Activated effector memory CD4-positive, alpha-beta T cell treated with Interleukin-2 at 50 U/mL for 16 hours (primary cell): ENCODE results near the gene C5.

Source experiments
- DNase-seq: peaks from one replicate; pipeline ENCODE4 v3.0.0-alpha.2; 2020

The C5 gene

DNA sequence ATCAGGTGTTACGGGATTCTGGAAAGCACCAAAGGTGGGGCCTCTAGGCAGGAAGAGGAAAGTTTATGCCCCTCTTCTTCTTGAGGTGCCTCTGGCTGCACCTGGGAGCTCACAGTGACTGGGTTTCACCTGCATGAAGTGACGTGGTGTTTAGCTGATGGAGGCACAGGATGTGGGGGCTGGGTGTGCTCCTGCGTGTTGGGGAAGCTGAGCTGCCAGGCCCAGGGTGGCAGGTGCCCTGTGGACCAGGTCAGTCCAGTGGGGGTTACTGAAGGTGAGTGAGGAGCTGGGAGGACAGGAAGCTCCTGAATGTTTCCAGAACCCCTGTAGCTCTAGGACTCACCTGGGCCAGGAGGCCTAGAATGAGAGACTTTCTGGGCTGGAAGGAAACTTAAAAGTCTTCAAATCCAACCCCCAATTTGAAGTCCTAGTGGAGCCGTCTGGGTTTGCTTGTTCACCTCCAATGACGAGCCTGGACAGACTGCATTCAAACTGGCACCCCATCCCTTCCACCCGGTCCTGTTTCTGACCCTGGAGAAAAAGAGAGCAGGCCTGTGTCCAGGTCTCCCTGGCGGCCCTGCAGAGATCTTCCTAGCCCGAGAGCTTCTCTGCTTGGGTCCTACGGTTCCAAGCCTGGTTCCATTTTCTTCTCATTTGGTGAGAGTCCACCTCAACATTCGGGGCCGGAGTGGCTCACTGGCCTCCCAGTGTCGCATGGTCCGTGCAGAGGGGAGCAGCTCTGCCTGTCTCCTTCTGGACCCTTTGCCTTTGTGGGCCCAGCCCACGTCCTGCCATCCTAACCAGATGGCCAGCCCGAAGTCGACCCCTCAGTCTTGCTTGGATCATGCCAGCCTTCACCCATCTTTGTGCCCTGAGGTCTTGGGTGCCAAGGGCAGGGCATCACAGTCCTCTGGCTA lies 145.8 kb downstream of the C5 start:
- DNase-seq = peak; percentile 60

DNA sequence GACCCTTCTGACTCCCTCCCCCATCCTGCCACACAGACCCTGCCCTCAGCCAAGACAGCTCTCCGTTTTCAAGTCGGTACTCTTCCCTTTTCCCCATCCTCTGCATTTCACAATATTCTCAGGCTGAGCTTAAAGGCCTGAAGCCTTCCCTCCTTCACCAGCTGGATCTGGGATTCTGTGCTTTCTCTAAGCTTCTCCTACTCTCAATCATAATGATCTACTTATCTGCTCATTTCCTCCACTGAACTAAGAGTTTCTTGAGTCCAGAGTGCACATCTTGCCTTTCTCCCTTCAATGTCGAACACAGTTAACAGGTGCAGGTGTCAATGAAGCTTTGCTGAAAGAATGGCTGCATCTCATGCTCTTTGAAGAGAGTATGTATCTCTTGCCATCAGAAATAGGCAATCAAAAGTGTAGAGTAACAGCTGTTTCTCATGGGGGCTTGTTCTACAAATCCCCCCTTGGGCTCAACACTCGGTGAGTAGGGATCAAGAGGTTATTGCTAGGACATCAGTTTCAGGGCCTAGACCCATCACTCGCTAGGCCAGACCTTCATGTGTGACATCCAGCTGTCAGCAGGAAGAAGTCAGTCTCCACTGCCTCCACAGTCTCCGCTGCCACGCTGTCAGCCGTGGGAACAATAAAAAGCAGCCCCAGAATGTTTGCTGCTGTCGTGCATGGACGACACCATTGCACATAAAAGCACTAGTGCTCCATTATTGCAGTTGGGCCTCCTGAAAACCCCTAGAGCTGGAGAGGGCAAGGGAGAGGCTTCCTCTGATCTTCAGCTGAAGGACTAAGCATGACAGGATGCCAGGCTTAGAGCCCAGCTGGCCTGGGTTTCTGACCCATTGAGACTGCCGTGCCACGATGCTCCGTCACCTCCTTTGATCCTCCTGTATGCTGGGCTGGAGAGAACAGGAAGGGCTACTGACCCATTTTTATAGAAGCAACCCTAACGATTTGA lies 147.2 kb downstream of the C5 start:
- no peak for DNase-seq
